Measurements from ENCODE around the gene PTPN1. TPM values are rescaled to one million over a fixed set of nuclear protein-coding genes. Genes with fewer than 3 reads are reported as not detected.

Gene PTPN1
- total and polyA plus RNA-seq, 2 of the 4 experiments (the other 2 are of a cell fraction), result 31.7 to 37.4 TPM

GRCh38 chr20:50583442-50584150, 73.4 kb downstream of the PTPN1 start:
- Histone ChIP-seq H3K9me1 (ENCODE audit: insufficient read depth, low read length) (no peaks in the 10 kb centered on the region), H3K4me2 (ENCODE audit: low read depth, low read length) (no peak overlapping the region), H4K5ac (ENCODE audit: low read depth, low read length) (no peak overlapping the region), H3K79me1 (ENCODE audit: low read depth in 1 of 2, low read length in 2 of 2) (peaks cover 14 to 51% of the 10 kb centered on the region in 2 experiments), H3K4ac (ENCODE audit: low read depth, low read length) (no peak overlapping the region), H3K4me3 (ENCODE audit: insufficient read depth, low read depth, low read length) (no peak overlapping the region), H4K8ac (ENCODE audit: low read depth in 2 of 2, low read length in 2 of 2) (no peak overlapping the region), H2AK9ac (replicated peaks; ENCODE audit: low read depth, low read length, poor library complexity) (peak overlapping the region; percentile 39), H4K20me1 (ENCODE audit: insufficient read depth, low read length) (peaks cover 26% of the 10 kb centered on the region), H2BK120ac (ENCODE audit: low read depth, low read length) (no peak overlapping the region), H2AFZ (replicated peaks; ENCODE audit: low read length, poor library complexity) (no peak overlapping the region), H2BK20ac (ENCODE audit: low read depth, low read length) (no peak overlapping the region), H3K27ac (ENCODE audit: insufficient read depth, low read length) (0 out of 2 replicates have a peak overlapping the region, but pooled peaks have one; percentile 10), H3K23ac (ENCODE audit: low read depth, low read length) (no peak overlapping the region), H3K9me3 (ENCODE audit: control insufficient read depth, insufficient read depth, low read length) (no peaks in the 10 kb centered on the region), H4K91ac (ENCODE audit: insufficient read depth, low read depth, low read length) (no peak overlapping the region), H2AK5ac (ENCODE audit: low read depth, low read length) (no peak overlapping the region; the same call in 1 of the 2 replicates), H2BK15ac (ENCODE audit: low read depth, low read length) (no peak overlapping the region), H3K27me3 (ENCODE audit: control insufficient read depth, insufficient read depth, low read length) (no peaks in the 10 kb centered on the region), H3K4me1 (ENCODE audit: control insufficient read depth, insufficient read depth, low read length) (peaks cover 6% of the 10 kb centered on the region; the same call in 1 of the 2 replicates), H3K14ac (replicated peaks; ENCODE audit: low read depth, low read length) (no peak overlapping the region), H3K36me3 (ENCODE audit: control insufficient read depth, insufficient read depth, low read length) (peaks cover 82% of the 10 kb centered on the region), H3K56ac (ENCODE audit: extremely low read depth, insufficient read depth, low read length) (no peak overlapping the region), H2BK5ac (ENCODE audit: low read depth, low read length, poor library complexity, severe bottlenecking) (no peak overlapping the region), H3K9ac (ENCODE audit: low read depth, low read length) (no peak overlapping the region), H3K18ac (ENCODE audit: low read depth, low read length) (no peak overlapping the region)
- intact Hi-C loops (cut with micrococcal nuclease) (no loop called here), dilution Hi-C loops (cut with HindIII; ENCODE audit: low sequenced_read_pairs, unreplicated experiment) (no loop called here), in situ Hi-C loops (cut with MboI; ENCODE audit: low sequenced_read_pairs) (no loop called here)
- 95% methylated on average over 10 of the region's 15 CpGs; no CpG with 5 or more reads in 1 of the 2 experiments for WGBS, 2 experiments (ENCODE audit: extremely low coverage in 2 of 2, insufficient read length in 1 of 2)
- ChIA-PET CTCF (interaction anchor here (1.0 kb wide), 1 partner anchor 8 kb away, joined by 3 read pairs; no protein-coding TSS in a partner anchor), POLR2A (ENCODE audit: unreplicated experiment) (no interaction called here)
- no peak for DNase-seq
- BruUV-seq (replicated peaks), result TSS peak; percentile 61
- TF ChIP-seq MAZ (IDR thresholded peaks at IDR 0.05; ENCODE audit: borderline replicate concordance, low read depth, low read length) (no peak), RCOR1 (IDR thresholded peaks at IDR 0.05; ENCODE audit: insufficient replicate concordance, low read length) (no peak)
- no peak for ATAC-seq (ENCODE audit: low read depth)
